ENCODE data around the gene FBXW4.

Gene FBXW4

DNA sequence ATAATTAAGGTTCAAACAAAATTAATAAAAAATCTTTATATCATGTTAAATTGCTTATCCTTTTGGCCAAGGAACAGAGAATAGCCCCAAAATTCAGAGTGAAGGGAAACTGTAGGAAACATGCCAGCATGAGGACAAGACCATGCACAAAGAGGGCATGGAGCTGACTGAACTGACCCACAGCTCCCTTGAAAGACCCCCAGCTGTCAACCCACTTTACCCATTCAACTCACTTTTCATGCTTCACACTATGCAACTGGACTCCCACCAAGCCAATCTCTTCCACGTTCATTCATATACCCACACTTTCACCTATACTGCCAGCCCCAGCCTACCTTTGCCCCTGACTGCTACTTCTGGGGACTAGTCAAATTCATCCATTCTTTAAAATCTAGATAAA, 10.2 kb downstream of the FBXW4 start:
- Histone ChIP-seq H3K9ac (ENCODE audit: low read depth in 1 of 2, low read length in 2 of 2) (no peak overlapping the region), H3K27me3 (ENCODE audit: control insufficient read depth in 1 of 2, insufficient read depth in 2 of 2, low read length in 2 of 2) (no peaks in the 10 kb centered on the region), H3K36me3 (ENCODE audit: control insufficient read depth in 1 of 2, insufficient read depth in 2 of 2, low read length in 2 of 2) (no peaks in the 10 kb centered on the region), H3K9me3 (ENCODE audit: control insufficient read depth in 1 of 2, low read length in 2 of 2) (no peaks in the 10 kb centered on the region), H3K4me3 (ENCODE audit: low read depth in 1 of 2, low read length in 2 of 2) (no peak overlapping the region), H3K4me1 (ENCODE audit: control insufficient read depth in 1 of 2, insufficient read depth in 2 of 2, low read length in 2 of 2) (peaks cover 10 to 19% of the 10 kb centered on the region in 2 donors), H3K27ac (ENCODE audit: low read depth, low read length) (no peak overlapping the region)

DNA sequence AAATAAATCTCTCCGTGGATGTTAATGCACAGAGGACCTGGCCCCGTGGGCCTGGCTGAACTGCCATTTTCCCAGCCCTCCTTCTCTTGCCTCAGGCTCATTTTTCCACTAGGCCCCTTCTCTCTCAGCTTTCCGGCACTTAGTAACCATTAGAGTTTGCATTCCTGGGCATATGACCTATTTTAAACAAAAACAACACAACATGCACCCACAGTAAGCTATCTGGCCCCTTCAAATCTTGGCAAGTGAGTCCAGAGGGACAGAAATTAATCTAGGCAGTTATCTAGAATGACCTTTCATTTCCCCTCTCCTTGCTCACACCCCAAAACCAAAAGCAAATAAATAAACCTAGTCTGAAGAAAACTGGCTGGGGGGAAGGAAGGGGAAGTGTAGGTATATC, 11.7 kb downstream of the FBXW4 start:
- Histone ChIP-seq H3K9me3 (ENCODE audit: control insufficient read depth in 1 of 2, low read length in 2 of 2) (no peaks in the 10 kb centered on the region), H3K9ac (ENCODE audit: low read depth in 1 of 2, low read length in 2 of 2) (no peak overlapping the region), H3K27me3 (ENCODE audit: control insufficient read depth in 1 of 2, insufficient read depth in 2 of 2, low read length in 2 of 2) (no peaks in the 10 kb centered on the region), H3K36me3 (ENCODE audit: control insufficient read depth in 1 of 2, insufficient read depth in 2 of 2, low read length in 2 of 2) (no peaks in the 10 kb centered on the region), H3K27ac (ENCODE audit: low read depth, low read length) (no peak overlapping the region), H3K4me3 (ENCODE audit: low read depth in 1 of 2, low read length in 2 of 2) (no peak overlapping the region), H3K4me1 (ENCODE audit: control insufficient read depth in 1 of 2, insufficient read depth in 2 of 2, low read length in 2 of 2) (peaks cover 10 to 19% of the 10 kb centered on the region in 2 donors)

DNA sequence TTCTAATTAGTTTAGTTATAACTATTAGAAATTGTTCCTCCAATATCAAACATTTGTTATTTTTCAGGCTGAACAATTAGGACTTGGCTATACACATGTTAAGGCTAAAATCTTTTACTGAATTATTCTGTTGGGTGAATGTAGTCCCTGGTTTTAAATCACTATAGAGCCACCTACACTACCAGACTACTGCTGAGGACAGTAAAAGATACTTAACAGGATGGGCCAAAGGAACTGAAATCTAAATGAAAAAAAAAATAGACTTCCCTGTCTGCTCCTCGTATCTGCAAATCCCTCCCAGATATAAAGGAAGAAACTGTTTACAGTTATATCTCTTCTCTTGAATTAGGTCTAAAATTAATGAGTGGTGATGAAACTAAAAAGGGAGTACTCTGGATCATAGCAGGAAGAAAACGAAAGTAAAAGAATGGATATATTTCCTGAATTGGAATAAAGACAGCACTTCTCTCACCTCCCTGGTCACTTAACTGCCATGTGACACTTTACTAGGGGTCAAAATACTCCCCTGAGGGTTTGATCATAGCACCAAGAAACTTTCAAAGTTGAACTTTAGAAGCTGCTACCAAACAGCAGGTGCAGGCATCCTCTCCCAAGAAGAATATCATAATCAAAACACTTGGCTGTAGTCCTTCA, 12.7 kb downstream of the FBXW4 start:
- H3K4me3 ChIP-seq (ENCODE audit: low read depth in 1 of 2, low read length in 2 of 2): peak overlapping the region in 1 of 2 donors; percentile 30
- no peaks in the 10 kb centered on the region for H3K36me3 ChIP-seq (ENCODE audit: control insufficient read depth in 1 of 2, insufficient read depth in 2 of 2, low read length in 2 of 2)
- no peaks in the 10 kb centered on the region for H3K27me3 ChIP-seq (ENCODE audit: control insufficient read depth in 1 of 2, insufficient read depth in 2 of 2, low read length in 2 of 2)
- no peaks in the 10 kb centered on the region for H3K9me3 ChIP-seq (ENCODE audit: control insufficient read depth in 1 of 2, low read length in 2 of 2)
- no peak overlapping the region for H3K27ac ChIP-seq (ENCODE audit: low read depth, low read length)
- no peak overlapping the region for H3K9ac ChIP-seq (ENCODE audit: low read depth in 1 of 2, low read length in 2 of 2)
- H3K4me1 ChIP-seq (ENCODE audit: control insufficient read depth in 1 of 2, insufficient read depth in 2 of 2, low read length in 2 of 2): peaks cover 10 to 19% of the 10 kb centered on the region in 2 donors

DNA sequence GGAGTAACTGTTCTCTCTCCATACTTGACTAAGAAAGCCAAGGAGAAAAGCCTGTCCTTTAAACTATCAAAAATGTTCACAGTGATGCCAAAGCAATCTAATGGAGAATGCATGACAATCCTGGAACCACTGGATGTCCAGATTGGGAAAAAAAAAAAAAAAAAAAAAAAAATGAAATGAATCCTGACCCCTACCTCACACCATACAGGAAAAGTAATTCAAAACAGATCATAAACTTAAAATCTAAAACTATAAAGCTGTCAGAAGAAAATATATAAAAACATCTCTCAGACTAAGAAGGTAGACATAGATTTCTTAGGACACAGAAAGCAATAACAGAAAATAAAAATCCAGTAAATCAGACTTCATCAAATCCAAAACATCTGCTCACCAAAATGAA, 18.4 kb downstream of the FBXW4 start:
- Histone ChIP-seq H3K4me1 (ENCODE audit: control insufficient read depth in 1 of 2, insufficient read depth in 2 of 2, low read length in 2 of 2) (no peaks in the 10 kb centered on the region), H3K36me3 (ENCODE audit: control insufficient read depth in 1 of 2, insufficient read depth in 2 of 2, low read length in 2 of 2) (peaks cover 24 to 33% of the 10 kb centered on the region in 2 donors)

DNA sequence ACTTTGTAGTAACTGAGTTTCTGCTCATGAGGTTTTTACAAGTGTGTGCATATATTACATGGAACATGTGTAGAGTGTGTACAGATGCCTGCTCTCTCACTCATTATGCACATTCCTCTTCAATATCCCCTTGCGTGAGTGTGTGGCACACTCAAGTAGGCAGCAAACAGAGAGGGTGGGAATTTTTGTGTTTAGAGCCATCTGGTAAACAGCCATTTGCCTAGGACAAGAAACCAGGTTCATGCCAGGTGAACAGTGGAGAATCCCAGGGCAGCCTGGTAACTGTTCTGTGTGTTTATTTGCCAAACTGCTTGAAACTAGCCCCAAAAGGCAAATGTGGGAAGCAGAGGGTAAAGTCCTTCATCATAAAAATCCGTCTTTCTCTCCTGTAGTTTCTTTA, 19.9 kb downstream of the FBXW4 start:
- H3K9ac ChIP-seq (ENCODE audit: low read depth in 1 of 2, low read length in 2 of 2): no peak overlapping the region
- H3K27me3 ChIP-seq (ENCODE audit: control insufficient read depth in 1 of 2, insufficient read depth in 2 of 2, low read length in 2 of 2): no peaks in the 10 kb centered on the region
- no peaks in the 10 kb centered on the region for H3K4me1 ChIP-seq (ENCODE audit: control insufficient read depth in 1 of 2, insufficient read depth in 2 of 2, low read length in 2 of 2)
- no peak overlapping the region for H3K4me3 ChIP-seq (ENCODE audit: low read depth in 1 of 2, low read length in 2 of 2)
- H3K27ac ChIP-seq (ENCODE audit: low read depth, low read length): no peak overlapping the region
- H3K9me3 ChIP-seq (ENCODE audit: control insufficient read depth in 1 of 2, low read length in 2 of 2): no peaks in the 10 kb centered on the region
- H3K36me3 ChIP-seq (ENCODE audit: control insufficient read depth in 1 of 2, insufficient read depth in 2 of 2, low read length in 2 of 2): peaks cover 32 to 48% of the 10 kb centered on the region in 2 donors

More for the DNA sequence above, 18.4 kb downstream of the FBXW4 start:
- H3K4me3 ChIP-seq (ENCODE audit: low read depth in 1 of 2, low read length in 2 of 2): no peak overlapping the region
- no peak overlapping the region for H3K9ac ChIP-seq (ENCODE audit: low read depth in 1 of 2, low read length in 2 of 2)
- no peak overlapping the region for H3K27ac ChIP-seq (ENCODE audit: low read depth, low read length)
- H3K27me3 ChIP-seq (ENCODE audit: control insufficient read depth in 1 of 2, insufficient read depth in 2 of 2, low read length in 2 of 2): no peaks in the 10 kb centered on the region
- H3K9me3 ChIP-seq (ENCODE audit: control insufficient read depth in 1 of 2, low read length in 2 of 2): no peaks in the 10 kb centered on the region

DNA sequence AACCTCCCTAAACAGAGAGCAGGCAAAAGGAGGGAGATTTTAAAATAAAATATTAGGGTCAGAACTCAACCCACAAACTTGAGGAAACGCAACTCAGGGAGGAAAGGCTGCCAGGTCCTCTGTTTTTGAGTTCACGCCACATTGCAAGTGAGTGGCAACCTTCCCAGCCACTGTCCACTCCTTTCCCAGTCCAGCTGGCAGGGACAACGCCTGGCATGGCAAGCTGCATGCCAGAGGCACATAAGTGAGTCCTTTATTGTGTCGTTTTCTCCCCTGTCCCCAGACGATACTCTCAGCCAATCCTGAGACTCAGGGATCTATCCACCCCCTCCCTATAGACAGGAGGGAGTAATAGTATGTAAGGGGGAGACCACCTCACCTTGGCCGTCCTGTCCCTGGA, 22.4 kb downstream of the FBXW4 start:
- Histone ChIP-seq H3K27ac (ENCODE audit: low read depth, low read length) (no peak overlapping the region), H3K9ac (ENCODE audit: low read depth in 1 of 2, low read length in 2 of 2) (no peak overlapping the region), H3K27me3 (ENCODE audit: control insufficient read depth in 1 of 2, insufficient read depth in 2 of 2, low read length in 2 of 2) (no peaks in the 10 kb centered on the region), H3K9me3 (ENCODE audit: control insufficient read depth in 1 of 2, low read length in 2 of 2) (no peaks in the 10 kb centered on the region), H3K36me3 (ENCODE audit: control insufficient read depth in 1 of 2, insufficient read depth in 2 of 2, low read length in 2 of 2) (peaks cover 45 to 68% of the 10 kb centered on the region in 2 donors), H3K4me1 (ENCODE audit: control insufficient read depth in 1 of 2, insufficient read depth in 2 of 2, low read length in 2 of 2) (no peaks in the 10 kb centered on the region), H3K4me3 (ENCODE audit: low read depth in 1 of 2, low read length in 2 of 2) (no peak overlapping the region)

DNA sequence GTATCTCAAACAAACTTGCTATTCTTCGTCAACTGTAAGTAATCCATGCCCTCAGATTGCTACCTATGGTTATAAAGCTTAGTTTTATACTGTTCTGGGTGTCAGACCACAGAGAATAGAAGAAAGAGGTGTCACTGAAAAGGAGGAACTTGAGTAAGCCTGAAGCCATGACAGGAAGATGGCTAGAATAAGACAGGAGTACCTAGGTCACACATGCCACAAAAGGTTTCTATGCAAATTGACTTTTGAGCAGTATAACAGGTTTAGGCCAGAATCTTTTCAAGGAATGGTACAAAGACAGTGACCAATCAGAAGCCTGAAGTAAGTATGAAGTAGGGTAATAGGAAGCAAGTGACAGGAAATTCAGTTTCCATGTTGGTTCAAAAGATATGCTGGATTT, 23.5 kb downstream of the FBXW4 start:
- no peaks in the 10 kb centered on the region for H3K4me1 ChIP-seq (ENCODE audit: control insufficient read depth in 1 of 2, insufficient read depth in 2 of 2, low read length in 2 of 2)
- no peak overlapping the region for H3K9ac ChIP-seq (ENCODE audit: low read depth in 1 of 2, low read length in 2 of 2)
- peaks cover 48 to 74% of the 10 kb centered on the region in 2 donors for H3K36me3 ChIP-seq (ENCODE audit: control insufficient read depth in 1 of 2, insufficient read depth in 2 of 2, low read length in 2 of 2)
- H3K4me3 ChIP-seq (ENCODE audit: low read depth in 1 of 2, low read length in 2 of 2): no peak overlapping the region
- no peak overlapping the region for H3K27ac ChIP-seq (ENCODE audit: low read depth, low read length)
- H3K9me3 ChIP-seq (ENCODE audit: control insufficient read depth in 1 of 2, low read length in 2 of 2): no peaks in the 10 kb centered on the region
- H3K27me3 ChIP-seq (ENCODE audit: control insufficient read depth in 1 of 2, insufficient read depth in 2 of 2, low read length in 2 of 2): no peaks in the 10 kb centered on the region

DNA sequence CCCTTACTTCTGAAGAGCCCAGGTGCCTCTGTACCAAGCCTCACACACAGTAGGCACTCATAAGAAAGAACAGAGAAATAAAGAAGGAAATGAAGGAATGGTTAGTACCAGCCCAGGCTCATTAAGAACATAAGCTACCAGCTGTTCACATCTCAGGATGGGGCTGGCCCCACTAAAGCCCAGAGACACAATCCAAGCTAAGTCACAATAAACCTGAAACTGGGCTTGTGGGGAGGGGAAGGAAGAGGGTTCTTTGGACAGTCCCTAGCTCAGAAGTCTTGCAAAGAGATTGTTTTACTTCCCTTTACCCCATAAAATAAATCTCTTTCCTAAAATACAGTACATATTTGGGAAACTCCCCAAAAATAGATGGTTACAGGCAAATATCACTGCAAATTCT, 24.3 kb downstream of the FBXW4 start:
- Histone ChIP-seq H3K27me3 (ENCODE audit: control insufficient read depth in 1 of 2, insufficient read depth in 2 of 2, low read length in 2 of 2) (no peaks in the 10 kb centered on the region), H3K36me3 (ENCODE audit: control insufficient read depth in 1 of 2, insufficient read depth in 2 of 2, low read length in 2 of 2) (peaks cover 51 to 82% of the 10 kb centered on the region in 2 donors), H3K9me3 (ENCODE audit: control insufficient read depth in 1 of 2, low read length in 2 of 2) (no peaks in the 10 kb centered on the region), H3K27ac (ENCODE audit: low read depth, low read length) (no peak overlapping the region), H3K4me1 (ENCODE audit: control insufficient read depth in 1 of 2, insufficient read depth in 2 of 2, low read length in 2 of 2) (no peaks in the 10 kb centered on the region), H3K9ac (ENCODE audit: low read depth in 1 of 2, low read length in 2 of 2) (no peak overlapping the region), H3K4me3 (ENCODE audit: low read depth in 1 of 2, low read length in 2 of 2) (no peak overlapping the region)

DNA sequence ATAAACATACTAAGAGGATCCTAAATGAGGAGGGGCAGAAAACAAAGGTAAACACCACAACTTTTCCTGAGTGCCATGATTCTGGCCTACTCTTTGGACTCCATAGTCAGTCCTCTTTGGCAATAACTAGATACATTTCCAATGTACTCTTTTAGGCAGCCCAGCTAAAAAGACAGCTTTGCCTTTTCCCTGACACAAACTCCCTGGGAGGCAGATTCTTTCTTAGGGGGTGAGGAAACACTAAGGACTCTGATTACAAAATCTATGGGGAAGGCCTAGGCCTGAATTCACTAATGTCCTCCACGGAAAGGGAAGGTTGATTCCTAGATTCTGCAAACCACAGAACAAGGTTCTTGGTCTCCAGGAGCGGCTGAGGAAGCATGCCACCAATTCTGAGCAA, 25.8 kb downstream of the FBXW4 start:
- no peaks in the 10 kb centered on the region for H3K9me3 ChIP-seq (ENCODE audit: control insufficient read depth in 1 of 2, low read length in 2 of 2)
- H3K27me3 ChIP-seq (ENCODE audit: control insufficient read depth in 1 of 2, insufficient read depth in 2 of 2, low read length in 2 of 2): no peaks in the 10 kb centered on the region
- no peak overlapping the region for H3K27ac ChIP-seq (ENCODE audit: low read depth, low read length)
- H3K4me3 ChIP-seq (ENCODE audit: low read depth in 1 of 2, low read length in 2 of 2): no peak overlapping the region
- H3K9ac ChIP-seq (ENCODE audit: low read depth in 1 of 2, low read length in 2 of 2): no peak overlapping the region
- peaks cover 51 to 83% of the 10 kb centered on the region in 2 donors for H3K36me3 ChIP-seq (ENCODE audit: control insufficient read depth in 1 of 2, insufficient read depth in 2 of 2, low read length in 2 of 2)
- no peaks in the 10 kb centered on the region for H3K4me1 ChIP-seq (ENCODE audit: control insufficient read depth in 1 of 2, insufficient read depth in 2 of 2, low read length in 2 of 2)

DNA sequence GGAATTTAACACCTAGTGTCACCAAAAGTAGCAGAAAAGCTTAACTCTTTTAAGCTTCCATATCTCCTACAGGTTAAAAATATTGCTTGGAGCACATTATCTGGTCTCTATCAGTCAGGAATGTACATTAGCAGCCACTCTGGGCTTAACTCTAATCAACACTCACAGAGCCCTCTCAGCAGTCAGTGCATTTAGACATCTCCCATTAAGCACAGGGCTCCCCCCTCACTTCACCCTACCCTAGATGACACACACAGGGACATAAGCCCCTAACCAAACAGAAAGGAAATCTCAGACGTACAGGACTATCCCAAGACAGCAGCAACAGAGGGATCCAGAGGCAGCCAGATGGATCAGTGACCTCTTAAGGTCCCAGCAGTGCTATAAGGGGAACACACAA, 26.4 kb downstream of the FBXW4 start:
- Histone ChIP-seq H3K4me1 (ENCODE audit: control insufficient read depth in 1 of 2, insufficient read depth in 2 of 2, low read length in 2 of 2) (no peaks in the 10 kb centered on the region), H3K36me3 (ENCODE audit: control insufficient read depth in 1 of 2, insufficient read depth in 2 of 2, low read length in 2 of 2) (peaks cover 51 to 89% of the 10 kb centered on the region in 2 donors), H3K27ac (ENCODE audit: low read depth, low read length) (no peak overlapping the region)

More for the DNA sequence above, 26.4 kb downstream of the FBXW4 start:
- Histone ChIP-seq H3K4me3 (ENCODE audit: low read depth in 1 of 2, low read length in 2 of 2) (no peak overlapping the region), H3K27me3 (ENCODE audit: control insufficient read depth in 1 of 2, insufficient read depth in 2 of 2, low read length in 2 of 2) (no peaks in the 10 kb centered on the region), H3K9me3 (ENCODE audit: control insufficient read depth in 1 of 2, low read length in 2 of 2) (no peaks in the 10 kb centered on the region), H3K9ac (ENCODE audit: low read depth in 1 of 2, low read length in 2 of 2) (no peak overlapping the region)

Measured in duodenal mucosa (tissue), 2 donors.